HCT116 (cell line): ENCODE measurements around the gene LBHD1. TPM values are rescaled to one million over a fixed set of nuclear protein-coding genes. Genes with fewer than 3 reads are reported as not detected.

ENCODE experiments used
- ATAC-seq: fragments of 200-7000 bp; cut with Tn5 transposase; 2 replicates; pipeline ENCODE4 v1.9.1; 2020; ENCODE audit warnings: mild to moderate bottlenecking, moderate library complexity
- BruUV-seq: library from RNA; stranded (reverse); fragments of 400-500 nt; replicated peaks from 2 replicates; lab custom pipeline; 2021; lab: Mats Ljungman, UMichigan
- CTCF ChIA-PET: fragments of 300-600 bp; sonication (Branson Sonifier 250); formaldehyde crosslinking; loops from one replicate; lab custom pipeline; 2021; ENCODE audit warnings: antibody characterized with exemption; lab: Charles Lee
- POLR2A ChIA-PET: fragments of 300-600, 350-600 bp; sonication (Branson Sonifier 250); formaldehyde crosslinking; loops from one replicate; lab custom pipeline; 2021; ENCODE audit warnings: antibody characterized with exemption; lab: Charles Lee
- RAD21 ChIA-PET, 2 experiments: fragments of 300-600 bp; sonication (Branson Sonifier 250); formaldehyde crosslinking; loops; one replicate each; lab custom pipeline; 2023; ENCODE audit warnings: low total read pairs in 2 of 2; ENCODE audit not compliant: uncharacterized antibody in 2 of 2, unreplicated experiment in 2 of 2, low non-redundant PET in 1 of 2; lab: Charles Lee
- DNase-seq: peaks from one replicate; pipeline ENCODE4 v3.0.0-alpha.2; 2010; ENCODE audit warnings: low read depth, low spot score
- H2AFZ ChIP-seq: fragments of 200-600 bp; shearing (Covaris generic), sonication (generic); 2 replicates; pipeline ENCODE4 v1.6.1; 2017; ENCODE audit warnings: low read depth, mixed run types, mixed read lengths, antibody characterized with exemption, low read length; ENCODE audit not compliant: poor library complexity, severe bottlenecking
- H3K27ac ChIP-seq: 2 replicates; pipeline ENCODE4 v1.5.1; 2012; ENCODE audit warnings: low read depth, low read length
- H3K27me3 ChIP-seq: fragments of 200-600 bp; sonication (generic); 2 replicates; pipeline ENCODE4 v1.6.1; 2016; ENCODE audit warnings: mixed run types, low read length, mixed read lengths; ENCODE audit not compliant: insufficient read depth
- H3K36me3 ChIP-seq, 2 experiments: fragments of 200-500 bp in 1 of 2; fragments of 200-600 bp in 1 of 2; sonication (Bioruptor generic) in 1 of 2; sonication (generic) in 1 of 2; 2 replicates each; pipeline versions ENCODE4 v1.5.1 to v1.6.1; 2014 to 2016; ENCODE audit warnings: low read length in 2 of 2, inconsistent platforms in 1 of 2, mixed read lengths in 1 of 2, mixed run types in 1 of 2; ENCODE audit not compliant: insufficient read depth in 2 of 2, control insufficient read depth in 1 of 2
- H3K4me1 ChIP-seq, 2 experiments: fragments of 200-600 bp in 1 of 2; sonication (generic) in 1 of 2; 2 replicates each; pipeline versions ENCODE4 v1.5.1 to v1.6.1; 2012 to 2017; ENCODE audit warnings: low read length in 2 of 2, inconsistent platforms in 1 of 2, mild to moderate bottlenecking in 1 of 2, mixed read lengths in 1 of 2, mixed run types in 1 of 2, moderate library complexity in 1 of 2; ENCODE audit not compliant: insufficient read depth in 2 of 2, control insufficient read depth in 1 of 2
- H3K4me2 ChIP-seq: fragments of 200-600 bp; sonication (generic); 2 replicates; pipeline ENCODE4 v1.6.1; 2017; ENCODE audit warnings: mixed run types, low read length, mixed read lengths
- H3K4me3 ChIP-seq, 2 experiments: fragments of 200-600 bp in 1 of 2; sonication (generic) in 1 of 2; replicated peaks in 1 of 2; 2 replicates each; pipeline ENCODE4 v1.5.1; 2011 to 2016; ENCODE audit warnings: low read length in 2 of 2, control low read depth in 1 of 2, low read depth in 1 of 2, mild to moderate bottlenecking in 1 of 2, mixed read lengths in 1 of 2, mixed run types in 1 of 2
- H3K79me2 ChIP-seq: fragments of 200-600 bp; sonication (generic); 2 replicates; pipeline ENCODE4 v1.6.1; 2017; ENCODE audit warnings: mild to moderate bottlenecking, mixed run types, low read length, moderate library complexity, mixed read lengths; ENCODE audit not compliant: insufficient read depth
- H3K9ac ChIP-seq: fragments of 200-600 bp; sonication (generic); 2 replicates; pipeline ENCODE4 v1.6.1; 2016; ENCODE audit warnings: low read length, mixed read lengths
- H3K9me2 ChIP-seq: fragments of 200-600 bp; sonication (generic), shearing (Covaris generic); 2 replicates; pipeline ENCODE4 v1.6.1; 2017; ENCODE audit warnings: mixed run types, mild to moderate bottlenecking, moderate library complexity; ENCODE audit not compliant: insufficient read depth
- H3K9me3 ChIP-seq, 2 experiments: fragments of 200-500 bp in 1 of 2; fragments of 200-600 bp in 1 of 2; sonication (Bioruptor generic) in 1 of 2; sonication (generic) in 1 of 2; 2 replicates each; pipeline ENCODE4 v1.6.1; 2014 to 2017; ENCODE audit warnings: low read length in 2 of 2, mixed read lengths in 2 of 2, inconsistent platforms in 1 of 2, low read depth in 1 of 2, mild to moderate bottlenecking in 1 of 2, mixed run types in 1 of 2, moderate library complexity in 1 of 2; ENCODE audit not compliant: control insufficient read depth in 1 of 2, insufficient read depth in 1 of 2
- H4K20me1 ChIP-seq: fragments of 200-600 bp; sonication (generic), shearing (Covaris generic); 2 replicates; pipeline ENCODE4 v1.6.1; 2017; ENCODE audit warnings: mixed run types, mild to moderate bottlenecking, moderate library complexity; ENCODE audit not compliant: insufficient read depth
- CTCF ChIP-seq, 3 experiments: fragments of 200-600 bp in 1 of 3; sonication (generic) in 1 of 3; IDR thresholded peaks in 2 of 3; conservative IDR thresholded peaks in 1 of 3; 2 replicates each; pipeline ENCODE4 v1.5.1; 2012 to 2017; ENCODE audit warnings: low read depth in 2 of 3, low read length in 2 of 3, antibody characterized with exemption in 1 of 3, borderline replicate concordance in 1 of 3, control low read depth in 1 of 3, mild to moderate bottlenecking in 1 of 3, mixed read lengths in 1 of 3, mixed run types in 1 of 3, moderate library complexity in 1 of 3; ENCODE audit not compliant: insufficient read depth in 1 of 3
- EGR1 ChIP-seq: IDR thresholded peaks from 2 replicates; pipeline ENCODE4 v1.6.1; 2012; ENCODE audit warnings: low read depth
- POLR2A ChIP-seq: IDR thresholded peaks from 2 replicates; pipeline ENCODE4 v1.7.0; 2011; ENCODE audit warnings: borderline replicate concordance; ENCODE audit not compliant: insufficient read depth, insufficient read length; ENCODE audit errors: extremely low read depth
- POLR2AphosphoS5 ChIP-seq: IDR thresholded peaks from 2 replicates; pipeline ENCODE4 v1.6.1; 2011; ENCODE audit warnings: mild to moderate bottlenecking, low read depth, low read length, moderate library complexity
- RAD21 ChIP-seq: IDR thresholded peaks from 2 replicates; pipeline ENCODE4 v1.6.1; 2012; ENCODE audit warnings: low read depth, mild to moderate bottlenecking
- SIN3A ChIP-seq: IDR thresholded peaks from 2 replicates; pipeline ENCODE4 v1.6.1; 2012; ENCODE audit warnings: low read depth
- SP1 ChIP-seq: IDR thresholded peaks from 2 replicates; pipeline ENCODE4 v1.6.1; 2012; ENCODE audit warnings: low read depth
- ZFX ChIP-seq: fragments of 450-650 bp; IDR thresholded peaks from 2 replicates; pipeline ENCODE4 v1.6.1; 2017
- ZNF274 ChIP-seq: fragments of 200-500 bp; sonication (Bioruptor generic); IDR thresholded peaks from 2 replicates; pipeline ENCODE4 v1.6.1; 2014; ENCODE audit warnings: mild to moderate bottlenecking, low read depth, low read length, inconsistent platforms
- intact Hi-C: fragments of 100-400 bp; cut with micrococcal nuclease; formaldehyde crosslinking; loops from 2 replicates; pipeline ENCODE4 v1.10.0; 2022
- total RNA-seq: library from RNA; stranded (reverse); gene quantifications from one replicate; pipeline ENCODE4 v1.2.1, GENCODE V29; 2021; ENCODE audit not compliant: unreplicated experiment

LBHD1 gene
- total RNA-seq, 1 experiment from 2014 or later, result 14.7 TPM

GRCh38 chr11:62708392-62708791 lies 36.3 kb upstream of the LBHD1 start:
- Histone ChIP-seq H2AFZ (no peak overlapping the region), H3K9ac (no peak overlapping the region), H3K9me3 (no peaks in the 10 kb centered on the region), H3K36me3 (peaks cover 14 to 37% of the 10 kb centered on the region in 2 experiments), H3K27ac (no peak overlapping the region), H3K4me2 (no peak overlapping the region), H3K27me3 (no peaks in the 10 kb centered on the region), H3K4me3 (no peak overlapping the region), H4K20me1 (no peaks in the 10 kb centered on the region), H3K79me2 (peaks cover 16% of the 10 kb centered on the region), H3K9me2 (no peaks in the 10 kb centered on the region), H3K4me1 (peaks cover 5 to 20% of the 10 kb centered on the region in 2 experiments)
- intact Hi-C loops, result no loop called here
- ChIA-PET POLR2A (interaction anchor here (0.9 kb wide), 1 partner anchor 40 kb away, joined by 3 read pairs; no protein-coding TSS in a partner anchor), RAD21 (no interaction called here), CTCF (no interaction called here)
- ATAC-seq (no peak), DNase-seq (no peak)
- TF ChIP-seq SP1 (no peak), EGR1 (no peak), SIN3A (no peak), POLR2A (no peak), RAD21 (no peak), CTCF (IDR thresholded peaks at IDR 0.05 in 2 of 3, conservative IDR thresholded peaks at IDR 0.05 in 1 of 3; ENCODE audit: borderline replicate concordance in 1 of 3, insufficient read depth in 1 of 3, low read depth in 2 of 3, low read length in 2 of 3) (no peak), POLR2AphosphoS5 (peak; percentile 41; the same call in 1 of the 2 replicates), ZFX (no peak)
- no TSS peak for BruUV-seq

GRCh38 chr11:62707277-62707861 lies 35.3 kb upstream of the LBHD1 start, which contains the start of the genes BSCL2 and GNG3:
Gene BSCL2, minus strand, starts transcription at chr11:62707424. Its CDS starts 229 bp downstream, at chr11:62707195.
Gene GNG3, plus strand, starts transcription at chr11:62707676. Its CDS starts 620 bp downstream, at chr11:62708296.
- TF ChIP-seq ZNF274 (no peak), SIN3A (no peak)
- Histone ChIP-seq H3K4me3 (peak within 1 kb of the TSS; percentile 16 to 75; a peak in 1 of 4 replicates), H4K20me1 (no peaks in the 10 kb centered on the region), H3K9me3 (no peaks in the 10 kb centered on the region), H2AFZ (no peak within 1 kb of the TSS), H3K27ac (peak within 1 kb of the TSS; percentile 80), H3K4me1 (peaks cover 5 to 20% of the 10 kb centered on the region in 2 experiments), H3K79me2 (peaks cover 15% of the 10 kb centered on the region), H3K9me2 (no peaks in the 10 kb centered on the region), H3K27me3 (no peaks in the 10 kb centered on the region), H3K9ac (peak within 1 kb of the TSS; percentile 84; the same call in 1 of the 2 replicates), H3K36me3 (peaks cover 7 to 30% of the 10 kb centered on the region in 2 experiments; a peak in 3 of 4 replicates), H3K4me2 (peak within 1 kb of the TSS; percentile 85)
- ChIA-PET RAD21 (no interaction called here), CTCF (interaction anchor here (0.6 to 1.2 kb wide), 2 partner anchors 13 to 283 kb away, joined by 3 read pairs; no protein-coding TSS in a partner anchor), POLR2A (no interaction called here)
- no TSS peak for BruUV-seq
- ATAC-seq (no peak), DNase-seq (no peak)
- intact Hi-C loops, result no loop called here
